NCI-H2196 (cell line): Measurements from ENCODE around the gene NSUN7.
"Not testable (repeated sequence)": the region's sequence is repeated elsewhere in the genome, so short reads cannot be mapped to it uniquely, and the experiment has no call there.

Experiments
- DNase-seq: peaks from one replicate; lab custom pipeline; 2025; ENCODE audit not compliant: unreplicated experiment; lab: John Stamatoyannopoulos, UW

Gene NSUN7

DNA sequence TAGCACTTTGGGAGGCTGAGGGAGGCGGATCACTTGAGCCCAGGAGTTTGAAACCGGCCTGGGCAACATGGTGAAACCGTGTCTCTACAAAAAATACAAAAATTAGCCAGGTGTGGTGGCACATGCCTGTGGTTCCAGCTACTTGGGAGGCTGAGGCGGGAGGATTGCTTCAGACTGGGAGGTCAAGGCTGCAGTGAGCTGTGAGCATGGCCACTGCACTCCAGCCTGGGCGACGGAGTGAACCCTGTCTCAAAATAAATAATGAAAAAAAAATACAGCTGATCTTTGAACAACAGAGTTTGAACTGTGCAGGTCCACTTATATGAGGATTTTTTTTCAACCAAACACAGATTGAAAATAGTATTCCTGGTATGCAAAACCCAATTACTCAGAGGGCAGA is 67.4 kb downstream of the NSUN7 start:
- not testable (repeated sequence) for DNase-seq

DNA sequence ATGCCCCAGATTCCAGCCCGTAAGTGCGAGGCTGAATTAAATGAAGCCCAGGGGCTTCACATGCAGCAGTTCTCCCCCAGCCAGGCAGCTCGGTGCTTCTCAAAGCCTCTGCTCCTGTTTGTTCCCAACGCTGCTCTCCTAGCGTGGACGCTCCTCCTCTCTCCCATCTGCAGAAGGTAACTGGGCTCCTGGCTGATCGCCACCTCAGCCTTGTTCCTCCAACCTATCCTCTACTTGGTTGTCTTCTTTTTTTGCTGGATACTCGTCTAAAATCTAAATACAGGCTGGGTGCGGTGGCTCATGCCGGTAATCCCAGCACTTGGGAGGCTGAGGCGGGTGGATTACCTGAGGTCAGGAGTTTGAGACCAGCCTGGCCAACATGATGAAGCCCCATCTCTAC is 70.3 kb downstream of the NSUN7 start:
- no peak for DNase-seq

DNA sequence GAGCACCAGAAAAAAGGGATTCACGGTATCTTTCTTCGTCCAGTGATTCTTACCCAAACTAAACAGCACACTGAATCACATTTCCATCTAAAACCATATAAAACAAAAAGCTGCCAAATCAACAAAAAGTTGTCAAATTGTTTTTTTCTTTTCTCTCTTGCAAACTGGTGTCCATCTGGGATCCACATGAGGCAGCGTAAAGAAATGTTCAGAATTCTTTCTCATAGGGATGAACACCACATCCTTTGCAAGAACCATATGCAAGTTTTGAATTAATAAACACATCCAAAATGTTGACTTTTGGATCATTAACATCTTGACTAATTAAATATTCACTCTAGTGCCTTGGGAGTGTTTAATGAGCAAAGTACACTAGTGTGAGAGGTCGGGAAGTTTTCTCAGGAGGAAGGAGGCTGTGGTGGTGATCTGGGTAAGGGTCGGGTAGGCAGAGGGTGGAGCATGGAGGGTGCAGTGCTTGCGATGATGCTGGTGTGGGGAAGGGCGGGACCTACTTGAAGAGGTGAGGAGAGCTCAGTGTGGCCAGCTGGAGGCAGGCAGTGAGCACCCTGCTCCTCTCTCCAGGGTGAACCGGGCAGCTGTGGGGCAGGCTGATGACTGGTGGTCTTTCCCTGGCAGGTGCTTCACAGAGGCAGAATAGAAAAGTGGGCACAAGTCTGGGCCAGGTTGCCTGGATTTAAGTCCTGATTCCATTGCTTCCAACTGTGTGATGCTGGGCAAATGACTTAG is 72.8 kb downstream of the NSUN7 start:
- no peak for DNase-seq

DNA sequence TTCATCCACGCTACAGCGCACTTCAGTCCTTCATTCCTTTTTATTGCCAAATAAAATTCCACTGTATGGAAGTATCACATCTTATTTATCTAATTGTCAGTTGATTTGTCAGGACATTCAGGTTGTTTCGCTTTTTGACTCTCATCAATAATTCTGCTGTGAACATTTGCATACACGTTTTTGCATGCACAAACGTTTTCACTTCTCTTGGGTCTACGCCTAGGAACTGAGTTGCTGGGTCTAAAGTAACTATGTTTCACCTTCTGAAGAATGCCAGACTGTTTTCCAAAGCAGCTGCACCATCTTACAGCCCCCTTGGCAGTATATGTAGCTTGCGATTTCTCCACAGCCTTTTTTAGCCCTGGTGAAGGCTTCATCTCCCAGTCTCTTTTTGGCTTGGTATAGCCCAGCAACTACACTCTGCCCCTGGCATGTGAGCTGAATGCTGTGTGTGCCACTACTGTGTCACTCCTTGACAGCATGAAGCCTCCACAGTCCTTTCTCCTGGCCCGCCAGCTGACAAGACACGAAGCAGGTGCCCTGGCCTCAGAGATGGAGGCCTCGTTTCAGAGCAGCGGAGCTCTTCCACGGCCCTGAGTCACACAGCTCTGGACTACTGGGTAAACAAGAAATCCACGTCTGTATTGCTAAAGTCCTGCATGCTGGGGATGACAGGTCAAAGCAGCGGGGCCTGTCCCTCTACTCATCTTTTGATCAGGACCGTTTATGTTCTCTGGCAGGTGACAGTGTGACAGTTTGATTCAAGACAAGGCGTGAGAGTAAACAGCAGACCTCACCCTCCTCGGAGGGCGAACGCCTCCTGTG is 75.5 kb downstream of the NSUN7 start:
- DNase-seq: no peak

DNA sequence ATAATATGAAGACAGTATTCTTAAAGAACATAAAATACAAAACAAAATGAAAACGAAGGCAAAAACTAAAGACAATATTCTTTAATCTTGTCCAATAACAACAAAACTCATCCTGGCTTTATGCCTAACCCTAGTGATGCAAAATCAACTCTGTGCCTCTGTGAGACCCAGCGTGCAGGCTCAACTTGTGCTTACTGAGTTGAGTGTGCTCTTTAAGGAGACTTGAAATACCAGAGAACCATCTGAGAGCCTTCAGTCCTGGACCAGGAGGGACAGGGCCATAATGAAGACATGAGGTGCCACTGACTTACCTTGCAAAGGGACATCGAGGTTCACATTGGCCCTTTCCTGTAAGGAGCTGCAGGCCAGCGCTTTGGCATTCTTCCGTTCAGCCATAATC is 77.1 kb downstream of the NSUN7 start:
- no peak for DNase-seq

DNA sequence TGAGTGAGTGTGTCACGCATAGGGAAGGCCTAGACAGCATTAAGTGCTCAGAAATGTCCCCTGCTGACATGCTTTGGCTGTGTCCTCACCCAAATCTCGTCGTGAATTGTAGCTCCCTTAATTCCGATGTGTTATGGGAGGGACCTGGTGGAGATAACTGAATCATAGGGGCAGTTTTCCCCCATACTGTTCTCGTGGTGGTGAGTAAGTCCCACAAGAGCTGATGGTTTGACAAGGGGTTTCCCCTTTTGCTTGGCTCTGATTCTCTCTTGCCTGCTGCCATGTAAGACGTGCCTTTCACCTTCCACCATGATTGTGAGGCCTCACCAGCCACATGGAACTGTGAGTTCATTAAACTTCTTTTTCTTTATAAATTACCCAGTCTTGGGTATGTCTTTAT is 78.0 kb downstream of the NSUN7 start:
- no peak for DNase-seq

DNA sequence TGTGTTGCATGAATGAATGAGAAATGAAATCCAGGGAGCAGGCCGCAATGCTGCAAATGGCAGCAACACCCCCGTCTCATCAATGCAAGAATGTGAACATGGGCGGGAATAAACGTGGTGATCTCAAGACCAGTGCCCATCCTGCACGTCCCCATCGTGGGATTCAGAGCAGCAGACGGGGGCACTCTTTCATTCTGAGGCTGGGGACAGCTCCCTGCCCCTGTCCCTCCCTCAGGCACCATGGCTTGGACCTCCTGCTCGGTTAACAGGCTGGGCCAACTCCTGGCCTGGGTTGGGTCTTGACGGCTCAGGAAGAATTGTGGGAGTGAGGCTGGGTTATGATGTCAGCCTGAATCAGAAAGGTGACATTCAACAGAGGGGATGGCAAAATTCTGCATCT is 78.9 kb downstream of the NSUN7 start:
- no peak for DNase-seq

DNA sequence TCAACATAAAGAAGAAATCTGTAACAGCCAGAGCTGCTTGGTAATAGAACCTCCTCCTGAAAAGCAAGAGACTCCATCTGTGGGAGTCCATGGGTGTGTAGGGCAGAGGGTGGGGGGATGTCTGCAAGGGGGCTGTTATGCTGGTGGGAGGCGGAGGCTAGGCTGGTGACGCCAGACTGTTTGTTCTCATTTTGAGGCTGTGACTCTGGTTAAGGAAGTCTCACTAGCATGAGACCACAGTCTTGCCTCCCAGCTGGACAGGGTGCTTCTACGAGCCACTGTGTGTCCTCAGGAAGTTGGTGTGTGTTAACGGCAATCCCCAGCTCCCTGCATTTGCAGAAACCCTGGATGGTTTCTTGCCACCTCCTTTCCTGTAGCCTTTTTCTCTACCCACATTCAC is 79.8 kb downstream of the NSUN7 start:
- no peak for DNase-seq

DNA sequence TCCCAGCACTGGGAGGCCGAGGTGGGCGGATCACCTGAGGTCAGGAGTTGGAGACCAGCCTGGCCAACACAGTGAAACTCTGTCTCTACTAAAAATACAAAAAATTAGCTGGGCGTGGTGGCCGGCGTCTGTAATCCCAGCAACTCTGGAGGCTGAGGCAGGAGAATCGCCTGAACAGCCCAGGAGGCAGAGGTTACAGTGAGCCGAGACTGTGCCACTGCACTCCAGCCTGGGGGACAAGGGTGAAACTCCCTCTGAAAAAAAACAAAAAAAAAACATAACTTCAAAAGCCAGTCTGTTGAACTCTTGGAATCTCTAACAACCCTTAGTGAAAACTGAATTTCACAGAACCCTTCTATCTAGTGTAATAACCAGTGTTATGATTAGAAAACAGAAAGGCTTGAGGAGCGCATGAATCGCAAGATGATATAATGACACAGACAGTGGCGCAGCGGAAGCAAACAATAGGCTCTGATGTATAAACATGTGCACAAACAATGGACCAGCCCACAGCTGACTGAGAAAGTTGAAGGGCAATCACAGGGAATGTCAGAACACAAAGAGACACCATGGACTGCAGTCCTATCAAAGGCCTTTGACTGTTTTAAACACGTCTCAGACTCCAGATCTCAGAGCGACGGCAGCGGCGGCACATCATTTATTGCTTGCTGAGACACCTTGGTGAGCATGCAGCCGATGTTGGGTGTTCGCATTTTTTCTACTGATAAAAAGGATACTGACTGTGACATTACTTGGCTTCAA is 81.6 kb downstream of the NSUN7 start:
- no peak for DNase-seq

DNA sequence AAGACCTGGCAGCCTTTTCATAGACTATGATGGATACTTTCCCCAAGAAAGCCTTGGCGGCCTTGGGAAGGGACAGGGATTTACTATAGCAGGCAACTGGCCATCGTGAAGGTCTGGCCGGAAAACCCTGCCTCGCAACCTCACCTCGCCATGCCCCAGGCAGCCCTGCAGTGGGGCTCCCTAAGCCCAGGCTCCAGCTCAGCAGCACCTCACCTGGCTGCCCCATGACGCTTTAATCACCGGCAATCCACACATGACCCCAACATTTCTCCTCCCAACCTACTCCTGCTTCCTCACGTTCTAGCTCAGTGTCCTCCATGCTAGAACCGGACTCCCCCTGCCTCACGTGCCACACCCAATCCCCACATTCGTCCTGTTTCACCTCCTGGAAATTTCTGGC is 82.4 kb downstream of the NSUN7 start:
- no peak for DNase-seq

DNA sequence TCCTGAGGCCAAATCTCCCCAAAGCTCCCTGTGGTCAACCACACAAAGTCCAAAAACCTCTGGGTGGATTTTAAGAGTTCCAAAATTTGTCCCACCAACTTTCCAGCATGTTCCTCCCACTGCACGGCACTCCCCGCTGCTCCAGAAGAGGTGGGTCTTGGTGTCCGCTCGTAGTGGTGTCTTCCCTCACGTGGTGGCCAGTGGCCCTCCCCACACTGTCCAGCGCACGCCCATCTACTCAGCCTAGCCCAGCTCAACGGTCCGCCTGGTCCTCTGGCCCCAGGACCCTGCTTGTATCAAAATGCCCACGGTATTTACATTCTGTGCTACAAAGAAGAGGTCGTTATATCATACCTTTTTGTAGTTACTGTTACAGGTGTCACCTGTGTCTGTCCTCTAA is 83.5 kb downstream of the NSUN7 start:
- no peak for DNase-seq

DNA sequence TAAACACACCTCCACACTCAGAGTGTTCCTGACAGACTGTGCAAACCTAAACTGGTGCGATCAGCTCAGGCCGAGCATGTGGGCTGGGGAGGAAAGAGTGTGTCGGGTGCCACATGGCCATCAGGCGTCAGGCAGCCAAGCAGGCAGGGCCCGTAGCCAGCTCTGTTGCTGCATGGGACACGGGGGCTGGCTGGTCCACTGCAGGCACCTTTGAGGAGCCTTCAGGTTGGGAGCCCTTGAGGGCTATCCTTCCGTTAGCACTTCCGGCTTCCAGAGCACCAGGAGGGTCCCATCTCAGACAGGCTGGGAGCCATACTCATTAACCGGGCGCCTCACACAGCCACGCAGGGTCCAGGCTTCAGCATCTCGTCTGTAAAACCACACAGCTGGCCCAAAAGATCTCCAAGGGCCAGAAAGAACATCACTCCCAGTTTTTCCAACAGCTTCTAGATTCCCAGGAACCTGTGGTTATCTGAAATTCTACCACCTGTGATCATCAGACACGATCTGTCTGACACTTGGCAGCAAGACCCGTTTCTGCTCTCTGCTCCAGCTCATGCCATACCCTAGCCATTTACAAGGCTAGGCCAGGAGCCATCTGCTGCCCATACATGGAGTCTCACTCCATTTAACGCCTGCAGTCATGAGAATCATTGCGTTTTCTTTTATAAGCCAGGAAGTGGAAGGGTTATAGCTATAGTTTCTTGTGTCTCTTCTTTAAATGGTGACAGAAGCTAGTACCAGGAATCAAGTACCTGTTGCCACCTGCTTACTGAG is 87.5 kb downstream of the NSUN7 start:
- peak; percentile 55 for DNase-seq

DNA sequence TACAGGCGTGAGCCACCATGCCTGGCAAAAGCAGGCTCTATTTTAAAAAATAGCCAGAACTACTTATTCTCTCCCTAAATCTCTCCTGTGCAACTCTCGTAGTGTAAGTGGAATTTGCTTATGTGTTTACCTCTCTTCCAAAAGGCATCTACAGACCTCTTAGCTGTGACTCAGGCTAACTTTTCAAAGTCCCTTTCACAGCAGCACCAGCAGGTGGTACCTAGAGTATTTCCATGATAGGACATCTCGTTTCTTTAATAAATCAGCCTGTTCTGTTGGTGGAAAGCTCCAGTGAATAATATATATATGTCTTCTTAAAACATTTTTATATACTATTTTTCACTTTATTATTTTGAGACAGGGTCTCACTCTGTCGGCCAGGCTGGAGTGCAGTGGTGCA is 89.0 kb downstream of the NSUN7 start:
- no peak for DNase-seq

DNA sequence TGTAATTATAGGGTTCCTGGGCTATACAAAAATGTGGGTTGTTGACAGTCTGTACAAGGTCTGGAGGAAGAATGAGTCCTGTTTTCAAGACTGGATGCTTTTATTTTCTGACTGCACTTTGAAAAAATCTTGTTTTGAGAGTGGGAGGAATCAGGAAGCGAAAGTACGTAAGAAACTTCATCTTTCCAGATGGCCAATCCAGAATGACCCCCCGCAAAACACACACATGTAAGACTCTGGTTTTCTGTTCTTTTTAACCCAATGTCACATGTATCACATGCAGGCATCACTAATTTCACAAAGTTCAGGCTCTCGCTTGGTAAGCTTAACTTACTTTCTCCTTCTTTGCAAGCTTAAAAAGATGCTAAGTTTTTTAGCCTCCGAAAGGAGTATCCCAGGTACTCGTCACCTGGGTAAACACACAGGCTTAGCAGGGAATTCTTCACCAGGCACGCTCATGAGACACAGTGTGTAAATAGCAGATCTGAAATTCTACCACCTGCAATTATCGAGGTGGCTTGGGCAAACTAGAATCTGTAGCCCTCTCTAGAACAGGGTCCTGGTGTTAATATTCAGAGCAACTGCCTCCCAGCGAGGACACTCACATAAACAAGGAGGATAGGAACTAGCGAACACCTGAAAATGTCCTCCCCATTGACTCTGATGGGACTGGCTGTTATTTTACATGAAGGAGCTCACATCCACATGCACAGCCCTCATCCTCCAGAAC is 90.7 kb downstream of the NSUN7 start:
- DNase-seq: peak; percentile 12

DNA sequence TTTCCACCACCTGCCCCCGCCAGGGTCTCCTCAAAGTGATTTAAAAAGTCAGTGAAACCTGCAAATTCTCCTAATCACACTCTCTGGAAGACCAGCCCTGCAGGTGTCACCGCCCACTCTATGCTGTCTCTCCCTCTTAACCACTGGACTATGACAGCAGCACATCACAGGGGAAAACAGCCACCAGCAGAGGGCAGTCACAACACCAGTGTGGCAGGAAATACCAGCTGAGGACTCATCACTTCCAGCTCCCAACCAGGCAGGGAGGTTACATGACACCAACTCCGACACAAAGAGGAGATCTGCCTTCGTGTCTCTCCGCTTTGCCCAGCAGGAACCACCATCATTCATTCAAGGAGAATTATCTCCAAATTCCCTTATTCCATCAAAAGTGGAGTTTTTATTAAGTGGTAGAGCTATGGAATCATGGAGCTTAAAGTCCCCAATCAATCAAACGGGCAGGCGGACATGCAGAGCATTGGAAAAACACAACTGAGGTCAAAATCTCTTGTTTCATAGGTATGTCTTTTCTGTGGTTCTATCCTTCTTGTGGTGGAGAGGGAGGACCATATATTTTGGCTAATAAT is 91.3 kb downstream of the NSUN7 start:
- peak; percentile 89 for DNase-seq

DNA sequence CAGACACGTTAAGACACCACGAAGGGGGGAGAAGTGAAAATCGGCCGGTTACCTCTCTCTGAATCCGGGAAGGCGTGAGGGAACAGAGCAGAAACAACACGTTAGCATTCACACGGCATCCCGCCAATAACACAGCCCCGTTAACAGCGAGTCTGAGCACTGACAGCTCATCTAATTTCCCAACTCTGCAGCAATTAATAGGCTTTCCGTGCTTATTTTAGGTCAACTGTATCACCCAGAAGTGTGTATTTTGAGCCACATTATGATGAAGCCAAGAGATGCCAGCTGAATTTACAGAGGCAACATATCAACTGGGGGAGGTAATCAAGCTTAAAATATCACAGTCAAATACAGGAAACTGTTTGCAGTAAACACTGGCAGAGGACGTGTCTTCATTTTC is 92.6 kb downstream of the NSUN7 start:
- peak; percentile 59 for DNase-seq

DNA sequence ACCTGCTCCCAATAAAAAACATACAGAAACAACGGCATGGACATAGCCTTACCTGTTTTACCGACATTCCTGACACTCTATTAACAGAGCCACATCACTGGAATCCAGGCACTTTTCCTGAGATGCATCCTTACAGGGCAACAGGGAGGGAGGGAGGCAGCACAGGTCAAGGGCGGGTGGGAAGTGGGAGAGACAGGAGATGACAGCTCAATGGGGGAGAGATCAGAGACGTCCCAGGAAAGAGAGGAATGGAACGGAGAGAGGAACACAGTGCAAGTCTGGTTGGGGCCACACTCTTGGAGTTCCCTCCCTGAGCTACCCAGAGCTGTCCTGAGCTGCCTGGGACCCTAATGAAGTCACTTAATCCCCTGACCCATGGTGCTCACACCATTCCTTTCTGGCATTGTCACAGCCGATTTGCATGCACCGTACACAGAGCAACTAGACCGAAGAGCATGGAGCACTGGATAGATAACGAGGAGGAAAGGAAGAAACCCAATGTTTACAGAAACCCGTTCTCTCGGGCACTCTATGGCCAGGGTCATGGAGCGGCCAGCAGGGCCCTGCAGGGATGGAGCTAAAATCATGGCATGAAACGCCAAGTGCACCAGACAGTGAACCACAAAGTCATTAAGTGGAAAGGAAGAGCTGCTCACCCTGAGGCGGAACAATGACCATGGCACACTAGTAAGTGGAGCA is 93.1 kb downstream of the NSUN7 start:
- peak; percentile 60 for DNase-seq

DNA sequence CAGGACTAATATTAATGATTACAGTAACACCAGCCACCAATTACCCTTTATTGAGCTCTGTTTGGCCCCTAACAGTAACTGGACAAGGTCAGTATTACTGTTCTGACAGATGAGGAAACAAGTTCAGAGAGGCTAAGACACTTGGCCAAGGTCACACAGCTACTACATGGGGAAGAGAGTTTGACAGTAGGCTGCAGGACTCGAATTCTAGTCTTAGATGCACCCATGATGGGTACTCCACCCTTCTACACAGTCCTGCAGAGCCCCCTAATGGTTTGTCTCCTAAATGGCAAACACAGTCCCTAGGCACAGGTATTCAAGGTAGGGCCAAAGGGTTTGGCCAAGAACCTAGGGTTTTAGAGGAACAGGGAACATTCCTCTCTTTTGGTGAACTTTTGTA is 93.9 kb downstream of the NSUN7 start:
- DNase-seq: no peak

DNA sequence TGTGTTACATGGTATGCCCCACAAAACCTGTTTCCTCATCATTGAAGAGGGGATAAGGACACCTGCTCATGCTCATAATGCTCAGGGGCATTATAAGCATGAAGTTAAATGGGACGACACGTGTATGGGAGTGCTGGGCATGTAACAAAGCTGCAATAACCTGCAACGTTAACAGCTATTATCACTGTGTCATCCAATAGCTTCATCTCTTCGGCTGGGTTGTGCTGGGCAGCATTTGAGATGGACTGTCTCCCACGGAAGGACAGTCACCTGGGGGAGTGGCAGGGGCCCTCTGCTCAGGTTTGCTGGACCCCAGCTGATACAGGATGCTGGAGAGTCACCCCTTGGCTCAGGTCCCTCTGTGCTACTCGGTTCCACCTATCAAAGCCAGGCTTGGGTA is 94.5 kb downstream of the NSUN7 start:
- DNase-seq: no peak
